K562 (cell line): ENCODE data around the gene C16orf86.
A peak's percentile ranks its signal among the peaks of the same experiment; 100 is the strongest.

Experiments used
- BDP1 ChIP-seq: IDR thresholded peaks from 3 replicates; pipeline ENCODE4 v1.6.1; 2011; ENCODE audit not compliant: insufficient read length, insufficient read depth
- BRCA1 ChIP-seq, 2 experiments: fragments of 450-650 bp in 1 of 2; sonication (generic) in 1 of 2; formaldehyde crosslinking in 1 of 2; IDR thresholded peaks; 2 replicates each; pipeline versions ENCODE4 v1.5.0 to v1.6.1; 2017 to 2020; ENCODE audit warnings: mild to moderate bottlenecking in 1 of 2, missing genetic modification reagents in 1 of 2
- CCAR2 ChIP-seq: fragments of 200-400 bp; formaldehyde crosslinking; IDR thresholded peaks from 2 replicates; pipeline ENCODE4 v1.6.1; 2017; ENCODE audit warnings: mild to moderate bottlenecking, low read depth, low read length
- CTCF ChIP-seq, 3 experiments: IDR thresholded peaks in 2 of 3; conservative IDR thresholded peaks in 1 of 3; 2 replicates each; pipeline ENCODE4 v1.5.1; 2011 to 2012; ENCODE audit warnings: low read length in 3 of 3, mild to moderate bottlenecking in 3 of 3, control low read depth in 2 of 3, improper control_type of control experiment in 1 of 3, inconsistent platforms in 1 of 3, low read depth in 1 of 3, mixed read lengths in 1 of 3, moderate library complexity in 1 of 3; ENCODE audit not compliant: insufficient read depth in 2 of 3
- E2F8 ChIP-seq: fragments of 450-650 bp; IDR thresholded peaks from 2 replicates; pipeline ENCODE4 v1.7.1; 2018; ENCODE audit warnings: mild to moderate bottlenecking, low read depth; ENCODE audit not compliant: partially characterized antibody
- HMGXB4 ChIP-seq: sonication (generic); formaldehyde crosslinking; IDR thresholded peaks from 2 replicates; pipeline ENCODE4 v1.8.1; 2023; ENCODE audit warnings: mild to moderate bottlenecking, missing genetic modification reagents
- MEF2A ChIP-seq: IDR thresholded peaks from 2 replicates; pipeline ENCODE4 v1.6.1; 2011; ENCODE audit warnings: low read depth, mild to moderate bottlenecking, low read length, moderate library complexity; ENCODE audit not compliant: control insufficient read depth
- MLX ChIP-seq, 2 experiments: fragments of 450-650 bp in 1 of 2; sonication (generic) in 1 of 2; formaldehyde crosslinking; conservative IDR thresholded peaks; 2 replicates each; pipeline versions ENCODE4 v1.4.0 to v1.8.1; 2020 to 2022; ENCODE audit warnings: mild to moderate bottlenecking in 1 of 2, missing genetic modification reagents in 1 of 2
- NONO ChIP-seq, 2 experiments: fragments of 200-400 bp in 1 of 2; fragments of 450-650 bp in 1 of 2; formaldehyde crosslinking in 1 of 2; IDR thresholded peaks; 2 replicates each; pipeline ENCODE4 v1.6.1; 2017; ENCODE audit warnings: low read depth in 2 of 2, mild to moderate bottlenecking in 2 of 2, moderate library complexity in 2 of 2, low read length in 1 of 2
- RAD21 ChIP-seq, 2 experiments: fragments of 250-450 bp in 1 of 2; fragments of 450-650 bp in 1 of 2; sonication (Bioruptor Pico) in 1 of 2; formaldehyde crosslinking in 1 of 2; IDR thresholded peaks in 1 of 2; conservative IDR thresholded peaks in 1 of 2; 2 replicates each; pipeline versions ENCODE4 v1.4.0 to v1.8.0; 2020 to 2022; ENCODE audit warnings: mild to moderate bottlenecking in 2 of 2, moderate library complexity in 1 of 2

- TF ChIP-seq RAD21 (CRISPR knock-in tag; conservative IDR thresholded peaks at IDR 0.05 in 1 of 2, IDR thresholded peaks at IDR 0.05 in 1 of 2) (peak; percentile 74 to 84), MLX (CRISPR knock-in tag; conservative IDR thresholded peaks at IDR 0.05) (no peak), HMGXB4 (CRISPR knock-in tag) (no peak), E2F8 (no peak), BRCA1 (IDR thresholded peaks at IDR 0.05) (no peak), BRCA1 (CRISPR knock-in tag; IDR thresholded peaks at IDR 0.05) (no peak), BDP1 (no peak), NONO (IDR thresholded peaks at IDR 0.05; ENCODE audit: low read depth in 2 of 2, low read length in 1 of 2) (no peak; a peak in 1 of 4 replicates), CTCF (IDR thresholded peaks at IDR 0.05 in 2 of 3, conservative IDR thresholded peaks at IDR 0.05 in 1 of 3; ENCODE audit: insufficient read depth in 2 of 3, low read depth in 1 of 3, low read length in 3 of 3) (peak; percentile 93 to 99 (median 96)), MEF2A (no peak), CCAR2 (no peak)
Observed at GRCh38 chr16:67667817-67668494, 1.3 kb downstream of the C16orf86 start.
